Upper lobe of left lung (tissue), 4 donors: ENCODE results near the gene PDGFRB.

Source experiments
- POLR2A ChIP-seq, 4 donors: fragments of 450-650 bp; IDR thresholded peaks; one replicate each; pipeline ENCODE4 v1.5.1; 2016 to 2017; ENCODE audit warnings: antibody characterized with exemption in 4 of 4, mild to moderate bottlenecking in 2 of 4
- TF ChIP-seq, protein P1 (sequence below), 6 experiments: fragments of 450-650 bp in 4 of 6; fragments of 200-600 bp in 2 of 6; sonication (generic) in 2 of 6; IDR thresholded peaks; one replicate each; pipeline ENCODE4 v1.5.1; 2016 to 2019; ENCODE audit warnings: antibody characterized with exemption in 6 of 6

DNA sequence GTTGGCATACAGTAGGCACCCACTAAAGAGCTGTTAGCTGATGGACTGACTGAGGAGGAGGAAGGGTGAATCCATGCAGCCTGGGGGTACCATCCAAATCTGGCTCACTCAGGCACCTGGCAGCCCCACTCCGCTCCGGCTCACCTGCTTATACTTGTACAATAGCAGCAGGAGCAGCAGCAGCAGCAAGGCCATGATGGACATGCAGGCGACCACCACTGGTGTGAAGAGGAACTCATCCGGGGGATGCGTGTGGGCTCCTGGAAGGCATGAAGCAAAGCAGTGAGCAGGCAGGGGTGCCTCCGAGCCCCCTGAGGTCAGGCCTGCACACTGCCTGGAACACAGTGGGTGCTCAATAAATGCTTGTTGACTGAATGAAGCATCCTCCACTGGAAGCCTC is 87.6 kb downstream of the PDGFRB start:
- TF ChIP-seq, protein P1, sequence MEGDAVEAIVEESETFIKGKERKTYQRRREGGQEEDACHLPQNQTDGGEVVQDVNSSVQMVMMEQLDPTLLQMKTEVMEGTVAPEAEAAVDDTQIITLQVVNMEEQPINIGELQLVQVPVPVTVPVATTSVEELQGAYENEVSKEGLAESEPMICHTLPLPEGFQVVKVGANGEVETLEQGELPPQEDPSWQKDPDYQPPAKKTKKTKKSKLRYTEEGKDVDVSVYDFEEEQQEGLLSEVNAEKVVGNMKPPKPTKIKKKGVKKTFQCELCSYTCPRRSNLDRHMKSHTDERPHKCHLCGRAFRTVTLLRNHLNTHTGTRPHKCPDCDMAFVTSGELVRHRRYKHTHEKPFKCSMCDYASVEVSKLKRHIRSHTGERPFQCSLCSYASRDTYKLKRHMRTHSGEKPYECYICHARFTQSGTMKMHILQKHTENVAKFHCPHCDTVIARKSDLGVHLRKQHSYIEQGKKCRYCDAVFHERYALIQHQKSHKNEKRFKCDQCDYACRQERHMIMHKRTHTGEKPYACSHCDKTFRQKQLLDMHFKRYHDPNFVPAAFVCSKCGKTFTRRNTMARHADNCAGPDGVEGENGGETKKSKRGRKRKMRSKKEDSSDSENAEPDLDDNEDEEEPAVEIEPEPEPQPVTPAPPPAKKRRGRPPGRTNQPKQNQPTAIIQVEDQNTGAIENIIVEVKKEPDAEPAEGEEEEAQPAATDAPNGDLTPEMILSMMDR (IDR thresholded peaks at IDR 0.05), result no peak
- TF ChIP-seq POLR2A (IDR thresholded peaks at IDR 0.05), result no peak
